Mesenchymal stem cell (in vitro differentiated cells and primary cell): ENCODE measurements around the gene TMEM170B.

Experiments used
- DNase-seq: peaks from one replicate; pipeline ENCODE4 v3.0.0-alpha.2; 2013
- H2AFZ ChIP-seq: one replicate; pipeline ENCODE4 v1.6.1; 2013; ENCODE audit warnings: low read depth, mild to moderate bottlenecking, control low read depth, inconsistent platforms, low read length, moderate library complexity
- H2AK5ac ChIP-seq: 2 replicates; pipeline ENCODE4 v1.6.1; 2013; ENCODE audit warnings: low read length, moderate library complexity, mild to moderate bottlenecking, inconsistent platforms; ENCODE audit not compliant: severe bottlenecking
- H2BK120ac ChIP-seq: one replicate; pipeline ENCODE4 v1.6.1; 2013; ENCODE audit warnings: low read depth, mild to moderate bottlenecking, inconsistent platforms, low read length, moderate library complexity
- H2BK12ac ChIP-seq, 2 experiments: one replicate each; pipeline ENCODE4 v1.6.1; 2013; ENCODE audit warnings: inconsistent platforms in 2 of 2, low read length in 2 of 2, mild to moderate bottlenecking in 2 of 2, moderate library complexity in 2 of 2, control low read depth in 1 of 2
- H2BK15ac ChIP-seq: one replicate; pipeline ENCODE4 v1.6.1; 2013; ENCODE audit warnings: mild to moderate bottlenecking, low read depth, inconsistent platforms; ENCODE audit not compliant: poor library complexity, severe bottlenecking
- H2BK5ac ChIP-seq: 2 replicates; pipeline ENCODE4 v1.6.1; 2013; ENCODE audit warnings: low read depth, mild to moderate bottlenecking, low read length, control low read depth, inconsistent platforms; ENCODE audit not compliant: poor library complexity, severe bottlenecking
- H3K14ac ChIP-seq, 2 experiments: one replicate each; pipeline ENCODE4 v1.6.1; 2013; ENCODE audit warnings: inconsistent platforms in 2 of 2, low read length in 2 of 2, control low read depth in 1 of 2, mild to moderate bottlenecking in 1 of 2, moderate library complexity in 1 of 2
- H3K18ac ChIP-seq, 2 experiments: one replicate each; pipeline ENCODE4 v1.6.1; 2013; ENCODE audit warnings: inconsistent platforms in 2 of 2, low read length in 2 of 2, control low read depth in 1 of 2, low read depth in 1 of 2, mild to moderate bottlenecking in 1 of 2
- H3K23ac ChIP-seq, 2 experiments: one replicate each; pipeline ENCODE4 v1.6.1; 2013; ENCODE audit warnings: inconsistent platforms in 2 of 2, low read length in 2 of 2, mild to moderate bottlenecking in 2 of 2, moderate library complexity in 2 of 2, control low read depth in 1 of 2
- H3K27ac ChIP-seq: 2 replicates; pipeline ENCODE4 v1.5.1; 2013; ENCODE audit warnings: mild to moderate bottlenecking, moderate library complexity, low read length, control low read depth, inconsistent platforms; ENCODE audit not compliant: poor library complexity, severe bottlenecking
- H3K27me3 ChIP-seq, 2 experiments: 2 replicates each; pipeline versions ENCODE4 v1.6.1 to v1.7.0; 2013; ENCODE audit warnings: low read length in 2 of 2, mild to moderate bottlenecking in 2 of 2, moderate library complexity in 2 of 2, control low read depth in 1 of 2, inconsistent platforms in 1 of 2; ENCODE audit not compliant: control insufficient read depth in 1 of 2, insufficient read depth in 1 of 2
- H3K36me3 ChIP-seq, 2 experiments: 2 replicates each; pipeline versions ENCODE4 v1.6.1 to v1.7.0; 2013; ENCODE audit warnings: low read length in 2 of 2, control low read depth in 1 of 2, inconsistent platforms in 1 of 2, low read depth in 1 of 2, mild to moderate bottlenecking in 1 of 2; ENCODE audit not compliant: insufficient read depth in 2 of 2, control insufficient read depth in 1 of 2
- H3K4ac ChIP-seq, 2 experiments: one replicate each; pipeline ENCODE4 v1.6.1; 2013; ENCODE audit warnings: inconsistent platforms in 2 of 2, low read length in 2 of 2, mild to moderate bottlenecking in 2 of 2, moderate library complexity in 2 of 2, control low read depth in 1 of 2, low read depth in 1 of 2
- H3K4me1 ChIP-seq: 2 replicates; pipeline ENCODE4 v1.6.1; 2013; ENCODE audit warnings: low read depth, low read length, control low read depth; ENCODE audit not compliant: control insufficient read depth, insufficient read depth
- H3K4me2 ChIP-seq: 2 replicates; pipeline ENCODE4 v1.6.1; 2013; ENCODE audit warnings: low read length, mild to moderate bottlenecking, inconsistent platforms; ENCODE audit not compliant: poor library complexity, severe bottlenecking
- H3K4me3 ChIP-seq, 2 experiments: 2 replicates each; pipeline versions ENCODE4 v1.5.1 to v1.7.0; 2013; ENCODE audit warnings: low read length in 2 of 2, mild to moderate bottlenecking in 2 of 2, control low read depth in 1 of 2, low read depth in 1 of 2; ENCODE audit not compliant: insufficient read depth in 1 of 2
- H3K79me1 ChIP-seq: replicated peaks from 2 replicates; pipeline ENCODE4 v1.6.1; 2013; ENCODE audit warnings: mild to moderate bottlenecking, control low read depth, low read length, inconsistent platforms; ENCODE audit not compliant: poor library complexity, severe bottlenecking
- H3K9ac ChIP-seq: 2 replicates; pipeline ENCODE4 v1.7.0; 2013; ENCODE audit warnings: mild to moderate bottlenecking, low read length, moderate library complexity
- H3K9me3 ChIP-seq: 2 replicates; pipeline ENCODE4 v1.7.0; 2013; ENCODE audit warnings: mild to moderate bottlenecking, low read length; ENCODE audit not compliant: control insufficient read depth
- H4K8ac ChIP-seq: one replicate; pipeline ENCODE4 v1.6.1; 2013; ENCODE audit warnings: inconsistent platforms, mild to moderate bottlenecking, low read length, moderate library complexity
- H4K91ac ChIP-seq: one replicate; pipeline ENCODE4 v1.6.1; 2013; ENCODE audit warnings: mild to moderate bottlenecking, low read length, inconsistent platforms
- WGBS: methylation state at CpG from one replicate; pipeline ENCODE4 v1.1.7; 2013; ENCODE audit warnings: mixed read lengths; 5-methylcytosine and 5-hydroxymethylcytosine counted together

The TMEM170B gene

DNA sequence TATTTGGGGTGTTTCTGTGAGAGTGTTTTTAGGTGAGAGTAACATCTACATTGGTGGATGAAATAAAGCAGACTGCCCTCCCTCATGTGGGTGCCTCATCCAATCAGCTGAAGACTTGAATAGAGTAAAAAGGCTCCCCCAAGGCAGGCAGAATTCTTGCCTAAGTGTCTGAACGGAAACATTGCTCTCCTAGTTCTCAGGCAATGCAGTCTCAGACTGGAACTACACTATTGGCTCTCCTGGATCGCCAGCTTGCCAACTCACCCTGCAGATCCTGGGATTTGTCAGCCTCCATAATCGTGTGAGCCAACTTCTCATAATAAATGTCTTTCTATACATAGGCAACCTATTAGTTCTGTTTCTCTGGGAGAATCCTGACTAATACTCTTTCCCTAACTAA is 5.5 kb upstream of the TMEM170B start:
- Histone ChIP-seq H3K79me1 (no peaks in the 10 kb centered on the region), H3K4ac (no peak overlapping the region), H3K9me3 (no peaks in the 10 kb centered on the region), H2BK12ac (no peak overlapping the region), H3K4me3 (no peak overlapping the region), H4K8ac (no peak overlapping the region), H3K18ac (no peak overlapping the region), H3K23ac (no peak overlapping the region), H2BK5ac (no peak overlapping the region), H3K4me1 (peaks cover 2% of the 10 kb centered on the region), H3K27ac (no peak overlapping the region), H3K9ac (no peak overlapping the region), H3K36me3 (no peaks in the 10 kb centered on the region), H2BK120ac (no peak overlapping the region), H3K14ac (no peak overlapping the region), H3K27me3 (peaks cover 0 to 3% of the 10 kb centered on the region in 2 experiments), H4K91ac (no peak overlapping the region), H2BK15ac (no peak overlapping the region), H2AK5ac (no peak overlapping the region), H2AFZ (no peak overlapping the region), H3K4me2 (no peak overlapping the region)
- peak; percentile 19 for DNase-seq
- 64% methylated on average over 3 of the region's 3 CpGs for WGBS

DNA sequence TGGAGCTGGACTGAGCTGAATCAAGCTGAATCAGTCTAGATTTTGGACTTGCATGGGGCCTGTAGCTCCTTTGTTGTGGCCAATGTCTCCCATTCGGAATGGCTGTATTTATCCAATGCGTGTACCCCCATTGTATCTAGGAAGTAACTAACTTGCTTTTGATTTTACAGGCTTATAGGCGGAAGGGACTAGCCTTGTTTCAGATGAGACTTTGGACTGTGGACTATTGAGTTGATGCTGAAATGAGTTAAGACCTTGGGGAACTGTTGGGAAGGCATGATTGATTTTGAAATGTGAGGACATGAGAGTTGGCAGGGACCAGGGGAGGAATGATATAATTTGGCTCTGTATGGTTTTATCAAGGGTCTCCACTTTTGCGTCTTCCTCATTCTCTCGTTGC is 3.0 kb upstream of the TMEM170B start:
- no peak overlapping the region for H2BK15ac ChIP-seq
- no peak overlapping the region for H4K8ac ChIP-seq
- no peaks in the 10 kb centered on the region for H3K36me3 ChIP-seq
- no peak overlapping the region for H3K4me3 ChIP-seq
- no peak overlapping the region for H4K91ac ChIP-seq
- no peak overlapping the region for H3K23ac ChIP-seq
- no peak overlapping the region for H3K4ac ChIP-seq
- H3K27me3 ChIP-seq: peaks cover 0 to 3% of the 10 kb centered on the region in 2 experiments
- no peak overlapping the region for H2AFZ ChIP-seq
- no peak overlapping the region for H2AK5ac ChIP-seq
- no peak overlapping the region for H3K14ac ChIP-seq
- H3K9ac ChIP-seq: no peak overlapping the region
- no peak overlapping the region for H3K18ac ChIP-seq
- H2BK12ac ChIP-seq: no peak overlapping the region
- no peak overlapping the region for H3K4me2 ChIP-seq
- H3K9me3 ChIP-seq: no peaks in the 10 kb centered on the region
- no peaks in the 10 kb centered on the region for H3K79me1 ChIP-seq
- no peak overlapping the region for H2BK5ac ChIP-seq
- H3K4me1 ChIP-seq: peaks cover 2% of the 10 kb centered on the region
- H2BK120ac ChIP-seq: no peak overlapping the region
- no peak overlapping the region for H3K27ac ChIP-seq
- no peak for DNase-seq
- 90% methylated on average over 5 of the region's 5 CpGs for WGBS

- H3K27ac ChIP-seq: no peak overlapping the region
- H2AK5ac ChIP-seq: no peak overlapping the region
- H3K4me2 ChIP-seq: no peak overlapping the region
- H4K91ac ChIP-seq: no peak overlapping the region
- no peak overlapping the region for H2BK12ac ChIP-seq
- DNase-seq: peak; percentile 26
- no peaks in the 10 kb centered on the region for H3K79me1 ChIP-seq
- H3K4me3 ChIP-seq: no peak overlapping the region
- WGBS: 36% methylated on average over 2 of the region's 2 CpGs
- H3K23ac ChIP-seq: no peak overlapping the region
- no peak overlapping the region for H2AFZ ChIP-seq
- H3K27me3 ChIP-seq: peaks cover 0 to 3% of the 10 kb centered on the region in 2 experiments
- H2BK120ac ChIP-seq: no peak overlapping the region
- peaks cover 2% of the 10 kb centered on the region for H3K4me1 ChIP-seq
- no peak overlapping the region for H2BK15ac ChIP-seq
- no peak overlapping the region for H3K14ac ChIP-seq
- no peaks in the 10 kb centered on the region for H3K36me3 ChIP-seq
- H2BK5ac ChIP-seq: no peak overlapping the region
- no peak overlapping the region for H3K9ac ChIP-seq
- H3K4ac ChIP-seq: no peak overlapping the region
- no peak overlapping the region for H4K8ac ChIP-seq
- no peaks in the 10 kb centered on the region for H3K9me3 ChIP-seq
- no peak overlapping the region for H3K18ac ChIP-seq
These were observed 1.7 kb upstream of the TMEM170B start for GRCh38 chr6:11535801-11536230.

GRCh38 chr6:11536795-11537194 is 754 bp upstream of the TMEM170B start:
- Histone ChIP-seq H3K4me1 (peaks cover 2% of the 10 kb centered on the region), H3K9ac (peak overlapping the region; percentile 80), H2AFZ (peak overlapping the region; percentile 89), H3K18ac (peak overlapping the region in 1 of 2 experiments; percentile 24), H2BK120ac (no peak overlapping the region), H3K4me3 (peak overlapping the region in 1 of 2 experiments; percentile 81), H3K9me3 (no peaks in the 10 kb centered on the region), H3K27ac (no peak overlapping the region), H2AK5ac (no peak overlapping the region), H3K4ac (peak overlapping the region in 1 of 2 experiments; percentile 51), H3K27me3 (no peaks in the 10 kb centered on the region), H4K91ac (no peak overlapping the region), H2BK15ac (no peak overlapping the region), H3K14ac (no peak overlapping the region), H3K4me2 (peak overlapping the region; percentile 63), H3K36me3 (no peaks in the 10 kb centered on the region), H2BK12ac (no peak overlapping the region), H3K23ac (no peak overlapping the region), H2BK5ac (no peak overlapping the region), H3K79me1 (no peaks in the 10 kb centered on the region), H4K8ac (no peak overlapping the region)
- DNase-seq: peak; percentile 22
- 0% methylated on average over 5 of the region's 12 CpGs for WGBS
